CD14-positive monocyte (primary cell): Measurements from ENCODE around the gene LRRFIP1. TPM values are rescaled to one million over a fixed set of nuclear protein-coding genes. Genes with fewer than 3 reads are reported as not detected.

Experiments
- DNase-seq, 3 donors: peaks; one replicate each; pipeline ENCODE4 v3.0.0-alpha.2; 2011 to 2022
- H2AFZ ChIP-seq: 2 replicates; pipeline ENCODE4 v1.6.0; 2012; ENCODE audit warnings: mild to moderate bottlenecking, low read depth, low read length, inconsistent platforms; ENCODE audit not compliant: insufficient read depth, poor library complexity, severe bottlenecking
- H3K27ac ChIP-seq, 2 donors: 1 replicate in 1 of 2; 2 replicates in 1 of 2; pipeline ENCODE4 v1.5.1; 2012 to 2013; ENCODE audit warnings: low read length in 2 of 2, control low read depth in 1 of 2, inconsistent platforms in 1 of 2, low read depth in 1 of 2, mild to moderate bottlenecking in 1 of 2
- H3K27me3 ChIP-seq, 2 donors: one replicate each; pipeline versions ENCODE4 v1.6.0 to v1.6.1; 2011 to 2013; ENCODE audit warnings: low read length in 2 of 2; ENCODE audit not compliant: control insufficient read depth in 2 of 2, insufficient read depth in 2 of 2
- H3K36me3 ChIP-seq, 2 donors: replicated peaks in 1 of 2; 1 replicate in 1 of 2; 2 replicates in 1 of 2; pipeline versions ENCODE4 v1.5.1 to v1.6.1; 2012 to 2013; ENCODE audit warnings: low read length in 2 of 2, control low read depth in 1 of 2, inconsistent platforms in 1 of 2, mild to moderate bottlenecking in 1 of 2; ENCODE audit not compliant: insufficient read depth in 2 of 2, control insufficient read depth in 1 of 2
- H3K4me1 ChIP-seq, 2 donors: 1 replicate in 1 of 2; 2 replicates in 1 of 2; pipeline versions ENCODE4 v1.5.1 to v1.6.1; 2012 to 2013; ENCODE audit warnings: low read length in 2 of 2, control low read depth in 1 of 2, inconsistent platforms in 1 of 2, mild to moderate bottlenecking in 1 of 2, moderate library complexity in 1 of 2; ENCODE audit not compliant: insufficient read depth in 2 of 2, control insufficient read depth in 1 of 2
- H3K4me2 ChIP-seq: replicated peaks from 2 replicates; pipeline ENCODE3; 2012; ENCODE audit warnings: low read length, moderate library complexity, mild to moderate bottlenecking; ENCODE audit not compliant: poor library complexity, severe bottlenecking; ENCODE audit errors: extremely low read depth
- H3K4me3 ChIP-seq, 3 experiments: fragments of 200-600 bp in 1 of 3; sonication (generic) in 1 of 3; replicated peaks in 1 of 3; 1 replicate in 2 of 3; 2 replicates in 1 of 3; pipeline ENCODE4 v1.5.1; 2011 to 2013; ENCODE audit warnings: low read length in 3 of 3, mild to moderate bottlenecking in 3 of 3, control low read depth in 2 of 3, low read depth in 2 of 3, inconsistent platforms in 1 of 3, moderate library complexity in 1 of 3
- H3K79me2 ChIP-seq: 2 replicates; pipeline ENCODE4 v1.6.0; 2012; ENCODE audit warnings: mild to moderate bottlenecking, control low read depth, inconsistent platforms, low read length, moderate library complexity; ENCODE audit not compliant: insufficient read depth
- H3K9ac ChIP-seq: 2 replicates; pipeline ENCODE4 v1.6.0; 2017; ENCODE audit warnings: low read length, mild to moderate bottlenecking; ENCODE audit not compliant: insufficient read depth, poor library complexity, severe bottlenecking
- H3K9me3 ChIP-seq, 2 donors: replicated peaks in 1 of 2; 1 replicate in 1 of 2; 2 replicates in 1 of 2; pipeline versions ENCODE4 v1.5.1 to v1.6.1; 2012 to 2013; ENCODE audit warnings: low read length in 2 of 2, control low read depth in 1 of 2; ENCODE audit not compliant: control insufficient read depth in 1 of 2, insufficient read depth in 1 of 2
- H4K20me1 ChIP-seq: 2 replicates; pipeline ENCODE4 v1.6.0; 2012; ENCODE audit warnings: mild to moderate bottlenecking, low read length, control low read depth, moderate library complexity; ENCODE audit not compliant: insufficient read depth
- H3K27ac Mint-ChIP-seq, 7 donors: one replicate each; pipeline ENCODE4 v1.8.0; 2020; ENCODE audit warnings: mild to moderate bottlenecking in 7 of 7, mixed read lengths in 7 of 7, moderate library complexity in 6 of 7, inconsistent platforms in 2 of 7
- H3K27me3 Mint-ChIP-seq, 3 donors: one replicate each; pipeline ENCODE4 v1.8.0; 2021 to 2022; ENCODE audit warnings: low read depth in 3 of 3, mild to moderate bottlenecking in 3 of 3, mixed read lengths in 3 of 3, moderate library complexity in 3 of 3, inconsistent platforms in 1 of 3
- H3K36me3 Mint-ChIP-seq, 2 donors: one replicate each; pipeline ENCODE4 v1.8.0; 2020; ENCODE audit warnings: mixed read lengths in 2 of 2, inconsistent platforms in 1 of 2, mild to moderate bottlenecking in 1 of 2
- H3K4me1 Mint-ChIP-seq: one replicate; pipeline ENCODE4 v1.8.0; 2020; ENCODE audit warnings: mild to moderate bottlenecking, mixed read lengths
- H3K4me3 Mint-ChIP-seq, 2 donors: one replicate each; pipeline ENCODE4 v1.8.0; 2020; ENCODE audit warnings: mild to moderate bottlenecking in 2 of 2, mixed read lengths in 2 of 2, moderate library complexity in 1 of 2
- H3K9me3 Mint-ChIP-seq, 7 donors: one replicate each; pipeline ENCODE4 v1.8.0; 2020 to 2022; ENCODE audit warnings: mixed read lengths in 7 of 7, mild to moderate bottlenecking in 6 of 7, moderate library complexity in 6 of 7, inconsistent platforms in 2 of 7
- CTCF ChIP-seq: fragments of 200-600 bp; IDR thresholded peaks from one replicate; pipeline ENCODE4 v1.8.0; 2022; ENCODE audit warnings: antibody characterized with exemption, mild to moderate bottlenecking
- WGBS: methylation state at CpG from one replicate; pipeline ENCODE4 v1.1.5; 2013; ENCODE audit warnings: missing lambda C conversion rate; ENCODE audit not compliant: insufficient coverage; 5-methylcytosine and 5-hydroxymethylcytosine counted together
- intact Hi-C, 2 donors: fragments of 100-400 bp; cut with micrococcal nuclease; formaldehyde crosslinking; loops; one replicate each; pipeline versions ENCODE4 v1.15.0 to v1.15.1; 2023
- polyA plus RNA-seq, 3 donors: library from polyadenylated mRNA; depleted of rRNA in 1 of 3; unstranded in 2 of 3; stranded (reverse) in 1 of 3; fragments of 300-500 nt in 2 of 3; fragments of >200 nt in 1 of 3; fragmentation: Illumina TruSeq in 2 of 3; gene quantifications; 1 replicate in 2 of 3; 2 replicates in 1 of 3; pipeline ENCODE4 v1.2.3, GENCODE V29; 2012 to 2021

The LRRFIP1 gene
- polyA plus RNA-seq, 3 donors: 67.3 to 148 (median 98.3) TPM

- Histone ChIP-seq H3K27ac (no peak overlapping the region), H3K9me3 (peaks cover 0 to 3% of the 10 kb centered on the region in 2 donors), H2AFZ (no peak overlapping the region), H3K79me2 (no peaks in the 10 kb centered on the region), H3K9ac (no peak overlapping the region), H3K36me3 (no peaks in the 10 kb centered on the region), H3K27me3 (no peaks in the 10 kb centered on the region), H3K4me2 (no peak overlapping the region), H4K20me1 (no peaks in the 10 kb centered on the region), H3K4me3 (no peak overlapping the region), H3K4me1 (peaks cover 21 to 28% of the 10 kb centered on the region in 2 donors)
- H3K4me3 Mint-ChIP-seq: no peak overlapping the region
- peaks cover 0 to 4% (median 4%) of the 10 kb centered on the region in 3 donors for H3K27me3 Mint-ChIP-seq
- peaks cover 0 to 14% (median 6%) of the 10 kb centered on the region in 7 donors for H3K9me3 Mint-ChIP-seq
- WGBS: 80% methylated on average over 1 of the region's 5 CpGs
- no peak for TF ChIP-seq CTCF
- peaks cover 0 to 3% of the 10 kb centered on the region in 2 donors for H3K36me3 Mint-ChIP-seq
- H3K4me1 Mint-ChIP-seq: peaks cover 25% of the 10 kb centered on the region
- DNase-seq: no peak
- H3K27ac Mint-ChIP-seq: peak overlapping the region in 1 of 7 donors; percentile 6
- intact Hi-C loops: loop anchor here in 1 of 2 donors (5.0 to 10.0 kb wide), 3 partner anchors 33 to 56 kb away; partner anchors contain the start of gene LRRFIP1
These were observed 33.1 kb downstream of the LRRFIP1 start for GRCh38 chr2:237660381-237660900.

DNA sequence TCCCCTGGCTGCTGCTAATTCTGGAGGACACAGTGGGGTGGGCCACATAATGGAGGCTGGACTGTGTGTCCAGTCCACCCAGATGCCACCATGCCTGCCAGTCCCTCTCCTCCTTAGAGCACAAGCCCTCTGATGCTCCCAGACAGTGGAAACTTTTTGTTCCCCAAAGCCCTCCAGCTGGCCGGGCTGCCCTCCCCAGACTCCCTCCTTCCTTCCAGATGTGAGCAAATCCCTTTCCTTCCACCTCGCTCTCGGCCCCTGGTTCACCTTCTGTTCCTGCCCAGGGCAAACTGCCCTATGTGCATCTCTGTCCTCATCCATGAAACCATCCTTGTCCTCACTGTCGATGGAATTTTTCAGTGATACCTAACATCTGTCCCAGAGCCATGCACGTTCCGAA lies 33.9 kb downstream of the LRRFIP1 start:
- Histone ChIP-seq H3K4me1 (peaks cover 21 to 28% of the 10 kb centered on the region in 2 donors), H3K36me3 (no peaks in the 10 kb centered on the region), H2AFZ (no peak overlapping the region), H3K4me3 (no peak overlapping the region), H3K4me2 (no peak overlapping the region), H4K20me1 (no peaks in the 10 kb centered on the region), H3K27me3 (no peaks in the 10 kb centered on the region), H3K27ac (no peak overlapping the region), H3K9me3 (peaks cover 0 to 3% of the 10 kb centered on the region in 2 donors), H3K79me2 (no peaks in the 10 kb centered on the region), H3K9ac (no peak overlapping the region)
- Mint-ChIP-seq H3K9me3 (peaks cover 0 to 14% (median 6%) of the 10 kb centered on the region in 7 donors), H3K36me3 (peaks cover 0 to 3% of the 10 kb centered on the region in 2 donors), H3K4me1 (peaks cover 25% of the 10 kb centered on the region), H3K27ac (peak overlapping the region in 3 of 7 donors; percentile 52 to 95 (median 84)), H3K27me3 (peaks cover 0 to 6% (median 3%) of the 10 kb centered on the region in 3 donors), H3K4me3 (no peak overlapping the region)
- no peak for TF ChIP-seq CTCF
- WGBS: 60% methylated on average over 6 of the region's 6 CpGs
- intact Hi-C loops: loop anchor here in 1 of 2 donors (5.0 to 10.0 kb wide), 3 partner anchors 34 to 56 kb away; partner anchors contain the start of gene LRRFIP1
- no peak for DNase-seq
